Dendritic cell treated with granulocyte-macrophage colony-stimulating factor and Interleukin-4, amounts not matched to agents 40 ng/mL and 50 ng/mL, for 4 days (primary cell): ENCODE measurements around the gene MACROD2.
"Not testable (repeated sequence)": the region's sequence is repeated elsewhere in the genome, so short reads cannot be mapped to it uniquely, and the experiment has no call there.

Source experiments
- H3K27ac Mint-ChIP-seq: one replicate; pipeline ENCODE4 v1.8.0; 2022; ENCODE audit warnings: mild to moderate bottlenecking, mixed read lengths
- H3K27me3 Mint-ChIP-seq: one replicate; pipeline ENCODE4 v1.8.0; 2022; ENCODE audit warnings: mild to moderate bottlenecking, mixed read lengths
- H3K36me3 Mint-ChIP-seq: one replicate; pipeline ENCODE4 v1.8.0; 2022; ENCODE audit warnings: low read depth, mixed read lengths
- H3K4me1 Mint-ChIP-seq: one replicate; pipeline ENCODE4 v1.8.0; 2022; ENCODE audit warnings: low read depth, mixed read lengths
- H3K4me3 Mint-ChIP-seq: one replicate; pipeline ENCODE4 v1.8.0; 2022; ENCODE audit warnings: mild to moderate bottlenecking, moderate library complexity, mixed read lengths
- H3K9me3 Mint-ChIP-seq: one replicate; pipeline ENCODE4 v1.8.0; 2022; ENCODE audit warnings: mixed read lengths
- intact Hi-C: fragments of 100-400 bp; cut with micrococcal nuclease; formaldehyde crosslinking; loops from one replicate; pipeline ENCODE4 v1.15.0; 2022

Gene MACROD2

GRCh38 chr20:16007164-16007563 lies 2011.8 kb downstream of the MACROD2 start:
- Mint-ChIP-seq H3K4me3 (no peak overlapping the region), H3K36me3 (no peaks in the 10 kb centered on the region), H3K27ac (no peak overlapping the region), H3K9me3 (peaks cover 6% of the 10 kb centered on the region), H3K4me1 (peaks cover 5% of the 10 kb centered on the region), H3K27me3 (no peaks in the 10 kb centered on the region)
- intact Hi-C loops = no loop called here

- H3K27ac Mint-ChIP-seq = no peak overlapping the region
- intact Hi-C loops = no loop called here
- no peak overlapping the region for H3K4me3 Mint-ChIP-seq
- H3K36me3 Mint-ChIP-seq = no peaks in the 10 kb centered on the region
- peaks cover 10% of the 10 kb centered on the region for H3K9me3 Mint-ChIP-seq
- peaks cover 5% of the 10 kb centered on the region for H3K4me1 Mint-ChIP-seq
- H3K27me3 Mint-ChIP-seq = no peaks in the 10 kb centered on the region
These were observed 2012.6 kb downstream of the MACROD2 start for GRCh38 chr20:16007962-16008361.

GRCh38 chr20:16011056-16011455 lies 2015.7 kb downstream of the MACROD2 start:
- no peak overlapping the region for H3K27ac Mint-ChIP-seq

GRCh38 chr20:16011519-16011918 lies 2016.2 kb downstream of the MACROD2 start:
- Mint-ChIP-seq H3K9me3 (peaks cover 14% of the 10 kb centered on the region), H3K4me1 (peaks cover 5% of the 10 kb centered on the region), H3K4me3 (no peak overlapping the region), H3K27me3 (no peaks in the 10 kb centered on the region), H3K27ac (no peak overlapping the region), H3K36me3 (no peaks in the 10 kb centered on the region)
- intact Hi-C loops = no loop called here

More at GRCh38 chr20:16011056-16011455, 2015.7 kb downstream of the MACROD2 start:
- H3K27me3 Mint-ChIP-seq = no peaks in the 10 kb centered on the region
- intact Hi-C loops = no loop called here
- no peaks in the 10 kb centered on the region for H3K36me3 Mint-ChIP-seq
- H3K4me1 Mint-ChIP-seq = peaks cover 5% of the 10 kb centered on the region
- no peak overlapping the region for H3K4me3 Mint-ChIP-seq
- peaks cover 14% of the 10 kb centered on the region for H3K9me3 Mint-ChIP-seq

- H3K9me3 Mint-ChIP-seq = peaks cover 20% of the 10 kb centered on the region
- intact Hi-C loops, H3K27me3 Mint-ChIP-seq, H3K4me1 Mint-ChIP-seq, H3K36me3 Mint-ChIP-seq, H3K4me3 Mint-ChIP-seq, H3K27ac Mint-ChIP-seq: not testable (repeated sequence)
These were observed 2017.6 kb downstream of the MACROD2 start for GRCh38 chr20:16012934-16013333.

- H3K36me3 Mint-ChIP-seq = no peaks in the 10 kb centered on the region
- peaks cover 27% of the 10 kb centered on the region for H3K9me3 Mint-ChIP-seq
- H3K4me3 Mint-ChIP-seq = no peak overlapping the region
- H3K27me3 Mint-ChIP-seq = no peaks in the 10 kb centered on the region
- no peaks in the 10 kb centered on the region for H3K4me1 Mint-ChIP-seq
- no peak overlapping the region for H3K27ac Mint-ChIP-seq
- intact Hi-C loops = no loop called here
These were observed 2018.3 kb downstream of the MACROD2 start for GRCh38 chr20:16013631-16014030.

GRCh38 chr20:16014436-16014835 lies 2019.1 kb downstream of the MACROD2 start:
- Mint-ChIP-seq H3K27ac (no peak overlapping the region), H3K4me3 (no peak overlapping the region), H3K4me1 (no peaks in the 10 kb centered on the region), H3K9me3 (peaks cover 34% of the 10 kb centered on the region), H3K27me3 (no peaks in the 10 kb centered on the region), H3K36me3 (no peaks in the 10 kb centered on the region)
- intact Hi-C loops = no loop called here

GRCh38 chr20:16017656-16018055 lies 2022.3 kb downstream of the MACROD2 start:
- Mint-ChIP-seq H3K27ac (no peak overlapping the region), H3K4me1 (no peaks in the 10 kb centered on the region), H3K27me3 (no peaks in the 10 kb centered on the region), H3K4me3 (no peak overlapping the region), H3K36me3 (no peaks in the 10 kb centered on the region), H3K9me3 (peaks cover 25% of the 10 kb centered on the region)
- intact Hi-C loops = no loop called here

GRCh38 chr20:16018881-16019280 lies 2023.6 kb downstream of the MACROD2 start:
- H3K9me3 Mint-ChIP-seq = peaks cover 20% of the 10 kb centered on the region

GRCh38 chr20:16020971-16021370 lies 2025.7 kb downstream of the MACROD2 start:
- Mint-ChIP-seq H3K36me3 (no peaks in the 10 kb centered on the region), H3K27ac (no peak overlapping the region), H3K27me3 (no peaks in the 10 kb centered on the region), H3K9me3 (peaks cover 20% of the 10 kb centered on the region), H3K4me3 (no peak overlapping the region), H3K4me1 (no peaks in the 10 kb centered on the region)
- intact Hi-C loops = no loop called here

More at GRCh38 chr20:16018881-16019280, 2023.6 kb downstream of the MACROD2 start:
- intact Hi-C loops = no loop called here
- H3K27ac Mint-ChIP-seq = no peak overlapping the region
- no peaks in the 10 kb centered on the region for H3K4me1 Mint-ChIP-seq
- H3K27me3 Mint-ChIP-seq = no peaks in the 10 kb centered on the region
- no peaks in the 10 kb centered on the region for H3K36me3 Mint-ChIP-seq
- no peak overlapping the region for H3K4me3 Mint-ChIP-seq

GRCh38 chr20:16025084-16025483 lies 2029.8 kb downstream of the MACROD2 start:
- Mint-ChIP-seq H3K4me3 (no peak overlapping the region), H3K27me3 (no peaks in the 10 kb centered on the region), H3K27ac (no peak overlapping the region), H3K9me3 (no peaks in the 10 kb centered on the region), H3K36me3 (no peaks in the 10 kb centered on the region), H3K4me1 (no peaks in the 10 kb centered on the region)
- intact Hi-C loops = no loop called here

- H3K27ac Mint-ChIP-seq = no peak overlapping the region
- H3K4me3 Mint-ChIP-seq = no peak overlapping the region
- no peaks in the 10 kb centered on the region for H3K4me1 Mint-ChIP-seq
- H3K27me3 Mint-ChIP-seq = no peaks in the 10 kb centered on the region
- no peaks in the 10 kb centered on the region for H3K36me3 Mint-ChIP-seq
- intact Hi-C loops = no loop called here
- H3K9me3 Mint-ChIP-seq = no peaks in the 10 kb centered on the region
These were observed 2032.4 kb downstream of the MACROD2 start for GRCh38 chr20:16027686-16028085.

GRCh38 chr20:16028923-16029322 lies 2033.6 kb downstream of the MACROD2 start:
- Mint-ChIP-seq H3K36me3 (no peaks in the 10 kb centered on the region), H3K9me3 (no peaks in the 10 kb centered on the region), H3K27ac (no peak overlapping the region), H3K27me3 (no peaks in the 10 kb centered on the region), H3K4me1 (no peaks in the 10 kb centered on the region), H3K4me3 (no peak overlapping the region)
- intact Hi-C loops = no loop called here

GRCh38 chr20:16030253-16030652 lies 2034.9 kb downstream of the MACROD2 start:
- intact Hi-C loops = no loop called here
- H3K9me3 Mint-ChIP-seq = no peaks in the 10 kb centered on the region
- no peaks in the 10 kb centered on the region for H3K36me3 Mint-ChIP-seq
- H3K27ac Mint-ChIP-seq = no peak overlapping the region
- H3K4me3 Mint-ChIP-seq = no peak overlapping the region
- no peaks in the 10 kb centered on the region for H3K27me3 Mint-ChIP-seq
- H3K4me1 Mint-ChIP-seq = no peaks in the 10 kb centered on the region

GRCh38 chr20:16035576-16035975 lies 2040.3 kb downstream of the MACROD2 start:
- peaks cover 9% of the 10 kb centered on the region for H3K4me1 Mint-ChIP-seq
- H3K4me3 Mint-ChIP-seq = no peak overlapping the region
- H3K36me3 Mint-ChIP-seq = no peaks in the 10 kb centered on the region
- H3K9me3 Mint-ChIP-seq = no peaks in the 10 kb centered on the region
- H3K27ac Mint-ChIP-seq = no peak overlapping the region
- intact Hi-C loops = no loop called here
- no peaks in the 10 kb centered on the region for H3K27me3 Mint-ChIP-seq
